Measurements from ENCODE around the gene LPCAT3.

Gene LPCAT3

GRCh38 chr12:6953442-6954315, 64.6 kb downstream of the LPCAT3 start:
- ChIA-PET POLR2A (interaction anchor here (1.3 kb wide), 1 partner anchor 9 kb away, joined by 4 read pairs; the partner anchor contains the start of gene C12orf57), CTCF (interaction anchor here (0.6 to 1.7 kb wide), 5 partner anchors 8 to 29 kb away, joined by 5 to 8 read pairs (median 5); no protein-coding TSS in a partner anchor)
- TF ChIP-seq ZBTB21 (tag by site-specific recombination; IDR thresholded peaks at IDR 0.05) (0 out of 2 replicates have a peak, but pooled peaks have one; percentile 55), ZNF398 (tag by site-specific recombination; IDR thresholded peaks at IDR 0.05) (peak; percentile 53), SP2 (tag by site-specific recombination; IDR thresholded peaks at IDR 0.05) (no peak), ZNF629 (tag by site-specific recombination; IDR thresholded peaks at IDR 0.05) (peak; percentile 29; the same call in 1 of the 2 replicates), ZBTB8A (tag by site-specific recombination; IDR thresholded peaks at IDR 0.05) (peak; percentile 69), ZNF600 (tag by site-specific recombination; IDR thresholded peaks at IDR 0.05) (no peak)
- H3K9me3 ChIP-seq (ENCODE audit: control insufficient read depth, insufficient read depth, low read depth, low read length): no peaks in the 10 kb centered on the region
- H3K4me3 ChIP-seq (ENCODE audit: low read depth, low read length): no peak overlapping the region
- no peak overlapping the region for H3K27ac ChIP-seq (ENCODE audit: extremely low read depth, low read depth, low read length)
- H3K36me3 ChIP-seq (ENCODE audit: control insufficient read depth in 2 of 2, insufficient read depth in 1 of 2, low read length in 2 of 2): no peaks in the 10 kb centered on the region
- no peaks in the 10 kb centered on the region for H3K4me1 ChIP-seq (ENCODE audit: control insufficient read depth, insufficient read depth, low read length)

GRCh38 chr12:6952863-6953441, 65.3 kb downstream of the LPCAT3 start:
- POLR2A ChIA-PET: no interaction called here
- Histone ChIP-seq H3K36me3 (ENCODE audit: control insufficient read depth in 2 of 2, insufficient read depth in 1 of 2, low read length in 2 of 2) (no peaks in the 10 kb centered on the region), H3K4me1 (ENCODE audit: control insufficient read depth, insufficient read depth, low read length) (no peaks in the 10 kb centered on the region), H3K27ac (ENCODE audit: extremely low read depth, low read depth, low read length) (no peak overlapping the region), H3K9me3 (ENCODE audit: control insufficient read depth, insufficient read depth, low read depth, low read length) (no peaks in the 10 kb centered on the region), H3K4me3 (ENCODE audit: low read depth, low read length) (no peak overlapping the region)
- CTCF ChIA-PET: interaction anchor here (1.1 to 1.7 kb wide), 3 partner anchors 9 to 29 kb away, joined by 5 to 6 read pairs (median 5); no protein-coding TSS in a partner anchor
- no peak for TF ChIP-seq SP2 (tag by site-specific recombination; IDR thresholded peaks at IDR 0.05)

- no peaks in the 10 kb centered on the region for H3K4me1 ChIP-seq (ENCODE audit: control insufficient read depth, insufficient read depth, low read length)
- POLR2A ChIA-PET: no interaction called here
- CTCF ChIA-PET: interaction anchor here (1.1 to 1.7 kb wide), 4 partner anchors 10 to 28 kb away, joined by 4 to 6 read pairs (median 5); no protein-coding TSS in a partner anchor
- no peak overlapping the region for H3K27ac ChIP-seq (ENCODE audit: extremely low read depth, low read depth, low read length)
- no peaks in the 10 kb centered on the region for H3K36me3 ChIP-seq (ENCODE audit: control insufficient read depth in 2 of 2, insufficient read depth in 1 of 2, low read length in 2 of 2)
- no peaks in the 10 kb centered on the region for H3K9me3 ChIP-seq (ENCODE audit: control insufficient read depth, insufficient read depth, low read depth, low read length)
- 0 out of 2 replicates have a peak, but pooled peaks have one; percentile 12 for TF ChIP-seq ZNF600 (tag by site-specific recombination; IDR thresholded peaks at IDR 0.05)
- TF ChIP-seq GLIS1 (tag by site-specific recombination; IDR thresholded peaks at IDR 0.05): no peak
- TF ChIP-seq ZNF433 (tag by site-specific recombination; IDR thresholded peaks at IDR 0.05; ENCODE audit: low read depth): no peak
- TF ChIP-seq ZNF114 (tag by site-specific recombination; IDR thresholded peaks at IDR 0.05): no peak
- TF ChIP-seq IKZF3 (tag by site-specific recombination; IDR thresholded peaks at IDR 0.05): no peak
- no peak overlapping the region for H3K4me3 ChIP-seq (ENCODE audit: low read depth, low read length)
Observed at GRCh38 chr12:6952121-6952862, 66.0 kb downstream of the LPCAT3 start.

- no peak overlapping the region for H3K4me3 ChIP-seq (ENCODE audit: low read depth, low read length)
- no peaks in the 10 kb centered on the region for H3K9me3 ChIP-seq (ENCODE audit: control insufficient read depth, insufficient read depth, low read depth, low read length)
- H3K27ac ChIP-seq (ENCODE audit: extremely low read depth, low read depth, low read length): no peak overlapping the region
- POLR2A ChIA-PET: no interaction called here
- H3K36me3 ChIP-seq (ENCODE audit: control insufficient read depth in 2 of 2, insufficient read depth in 1 of 2, low read length in 2 of 2): peaks cover 0 to 3% of the 10 kb centered on the region in 2 experiments; a peak in 1 of 3 replicates
- CTCF ChIA-PET: interaction anchor here (0.5 to 2.8 kb wide), 5 partner anchors 10 to 96 kb away, joined by 3 to 10 read pairs (median 4); no protein-coding TSS in a partner anchor
- H3K4me1 ChIP-seq (ENCODE audit: control insufficient read depth, insufficient read depth, low read length): peaks cover 3% of the 10 kb centered on the region; the same call in 1 of the 2 replicates
- TF ChIP-seq KLF16 (tag by site-specific recombination; IDR thresholded peaks at IDR 0.05): no peak
- TF ChIP-seq PRDM2 (tag by site-specific recombination; IDR thresholded peaks at IDR 0.05; ENCODE audit: borderline replicate concordance): no peak
- TF ChIP-seq ZNF48 (tag by site-specific recombination; IDR thresholded peaks at IDR 0.05): no peak
- no peak for TF ChIP-seq SETDB1 (IDR thresholded peaks at IDR 0.05; ENCODE audit: insufficient read length, low read length)
- TF ChIP-seq ZNF521 (tag by site-specific recombination; IDR thresholded peaks at IDR 0.05): no peak
- TF ChIP-seq ZNF121 (tag by site-specific recombination; IDR thresholded peaks at IDR 0.05): no peak
Observed at GRCh38 chr12:6951551-6952120, 66.6 kb downstream of the LPCAT3 start.

Measured in HEK293 (cell line).